ENCODE data around the gene CHST11. TPM values are rescaled to one million over a fixed set of nuclear protein-coding genes. Genes with fewer than 3 reads are reported as not detected.

The CHST11 gene
- total and polyA plus RNA-seq, 9 of the 15 experiments (the other 6 are each of a cell fraction or from before 2014, with no cell fraction given): 2.3 to 38.7 (median 15.0) TPM

DNA sequence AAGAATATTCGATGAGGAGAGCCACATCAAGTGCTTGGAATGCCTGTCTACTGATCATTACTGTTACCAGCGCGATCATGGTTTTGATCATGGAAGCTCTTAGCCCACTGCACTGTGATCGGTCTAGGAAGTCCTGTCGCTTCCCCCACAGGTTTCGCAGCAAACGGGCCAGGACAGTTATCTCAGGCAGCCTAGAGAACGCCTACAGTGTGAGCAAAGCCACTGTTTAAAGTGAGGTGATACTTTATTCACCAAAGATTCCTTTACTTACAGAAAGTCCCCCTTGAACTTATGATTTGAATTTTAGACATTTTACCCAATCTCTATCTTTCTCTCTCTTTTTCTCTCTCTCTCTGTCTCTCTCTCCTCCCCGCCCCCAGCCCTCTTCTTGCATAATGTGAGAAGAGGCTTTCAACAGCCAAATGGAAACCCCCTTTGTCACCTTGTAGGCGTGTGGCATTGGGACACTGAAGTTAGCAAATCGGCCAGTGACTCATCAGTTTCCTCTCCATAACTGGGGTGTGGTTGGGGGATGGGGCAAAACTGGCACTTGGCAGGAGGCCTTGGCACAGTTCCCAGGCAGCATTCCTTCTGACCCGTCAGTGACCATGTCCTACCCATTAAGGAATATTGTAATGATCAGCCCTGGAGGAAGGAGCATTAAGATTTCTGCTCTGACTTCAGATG lies 214.8 kb downstream of the CHST11 start (continued):
- TF ChIP-seq KAT8 (IDR thresholded peaks at IDR 0.05; ENCODE audit: low read depth) (no peak), SMARCE1 (IDR thresholded peaks at IDR 0.05) (peak; percentile 73), NR2C2 (CRISPR knock-in tag; IDR thresholded peaks at IDR 0.05) (no peak), NR2C2 (tag; IDR thresholded peaks at IDR 0.05) (0 out of 2 replicates have a peak, but pooled peaks have one; percentile 32), FOSL1 (tag; conservative IDR thresholded peaks at IDR 0.05) (peak; percentile 66), NR1H2 (CRISPR knock-in tag; IDR thresholded peaks at IDR 0.05) (no peak), BDP1 (IDR thresholded peaks at IDR 0.05; ENCODE audit: insufficient read depth, insufficient read length) (no peak), ZC3H4 (CRISPR knock-in tag; IDR thresholded peaks at IDR 0.05; ENCODE audit: borderline replicate concordance) (no peak), RBM39 (optimal IDR thresholded peaks at IDR 0.05; ENCODE audit: low read depth, low read length) (no peak), ZNF79 (CRISPR knock-in tag; IDR thresholded peaks at IDR 0.05; ENCODE audit: low read depth) (no peak), ZNF324 (CRISPR knock-in tag; IDR thresholded peaks at IDR 0.05) (no peak), PCBP1 (IDR thresholded peaks at IDR 0.05; ENCODE audit: low read depth, low read length, poor library complexity, severe bottlenecking) (no peak), ZNF76 (CRISPR knock-in tag; IDR thresholded peaks at IDR 0.05; ENCODE audit: borderline replicate concordance) (no peak), NELFE (IDR thresholded peaks at IDR 0.05; ENCODE audit: insufficient read depth, insufficient read length) (no peak), YY1 (IDR thresholded peaks at IDR 0.05; ENCODE audit: borderline replicate concordance in 1 of 3, control insufficient read depth in 1 of 3, extremely low read depth in 1 of 3, insufficient read depth in 3 of 3, insufficient read length in 1 of 3, insufficient replicate concordance in 2 of 3, low read depth in 1 of 3, low read length in 2 of 3) (no peak), POLR2AphosphoS2 (IDR thresholded peaks at IDR 0.05; ENCODE audit: low read length) (no peak), PYGO2 (tag; IDR thresholded peaks at IDR 0.05) (no peak), ILF3 (IDR thresholded peaks at IDR 0.05; ENCODE audit: borderline replicate concordance) (no peak)
- TF ChIP-seq, protein P1, sequence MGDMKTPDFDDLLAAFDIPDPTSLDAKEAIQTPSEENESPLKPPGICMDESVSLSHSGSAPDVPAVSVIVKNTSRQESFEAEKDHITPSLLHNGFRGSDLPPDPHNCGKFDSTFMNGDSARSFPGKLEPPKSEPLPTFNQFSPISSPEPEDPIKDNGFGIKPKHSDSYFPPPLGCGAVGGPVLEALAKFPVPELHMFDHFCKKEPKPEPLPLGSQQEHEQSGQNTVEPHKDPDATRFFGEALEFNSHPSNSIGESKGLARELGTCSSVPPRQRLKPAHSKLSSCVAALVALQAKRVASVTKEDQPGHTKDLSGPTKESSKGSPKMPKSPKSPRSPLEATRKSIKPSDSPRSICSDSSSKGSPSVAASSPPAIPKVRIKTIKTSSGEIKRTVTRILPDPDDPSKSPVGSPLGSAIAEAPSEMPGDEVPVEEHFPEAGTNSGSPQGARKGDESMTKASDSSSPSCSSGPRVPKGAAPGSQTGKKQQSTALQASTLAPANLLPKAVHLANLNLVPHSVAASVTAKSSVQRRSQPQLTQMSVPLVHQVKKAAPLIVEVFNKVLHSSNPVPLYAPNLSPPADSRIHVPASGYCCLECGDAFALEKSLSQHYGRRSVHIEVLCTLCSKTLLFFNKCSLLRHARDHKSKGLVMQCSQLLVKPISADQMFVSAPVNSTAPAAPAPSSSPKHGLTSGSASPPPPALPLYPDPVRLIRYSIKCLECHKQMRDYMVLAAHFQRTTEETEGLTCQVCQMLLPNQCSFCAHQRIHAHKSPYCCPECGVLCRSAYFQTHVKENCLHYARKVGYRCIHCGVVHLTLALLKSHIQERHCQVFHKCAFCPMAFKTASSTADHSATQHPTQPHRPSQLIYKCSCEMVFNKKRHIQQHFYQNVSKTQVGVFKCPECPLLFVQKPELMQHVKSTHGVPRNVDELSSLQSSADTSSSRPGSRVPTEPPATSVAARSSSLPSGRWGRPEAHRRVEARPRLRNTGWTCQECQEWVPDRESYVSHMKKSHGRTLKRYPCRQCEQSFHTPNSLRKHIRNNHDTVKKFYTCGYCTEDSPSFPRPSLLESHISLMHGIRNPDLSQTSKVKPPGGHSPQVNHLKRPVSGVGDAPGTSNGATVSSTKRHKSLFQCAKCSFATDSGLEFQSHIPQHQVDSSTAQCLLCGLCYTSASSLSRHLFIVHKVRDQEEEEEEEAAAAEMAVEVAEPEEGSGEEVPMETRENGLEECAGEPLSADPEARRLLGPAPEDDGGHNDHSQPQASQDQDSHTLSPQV (IDR thresholded peaks at IDR 0.05): peak; percentile 66; the same call in 1 of the 2 replicates
- TF ChIP-seq, protein P2, sequence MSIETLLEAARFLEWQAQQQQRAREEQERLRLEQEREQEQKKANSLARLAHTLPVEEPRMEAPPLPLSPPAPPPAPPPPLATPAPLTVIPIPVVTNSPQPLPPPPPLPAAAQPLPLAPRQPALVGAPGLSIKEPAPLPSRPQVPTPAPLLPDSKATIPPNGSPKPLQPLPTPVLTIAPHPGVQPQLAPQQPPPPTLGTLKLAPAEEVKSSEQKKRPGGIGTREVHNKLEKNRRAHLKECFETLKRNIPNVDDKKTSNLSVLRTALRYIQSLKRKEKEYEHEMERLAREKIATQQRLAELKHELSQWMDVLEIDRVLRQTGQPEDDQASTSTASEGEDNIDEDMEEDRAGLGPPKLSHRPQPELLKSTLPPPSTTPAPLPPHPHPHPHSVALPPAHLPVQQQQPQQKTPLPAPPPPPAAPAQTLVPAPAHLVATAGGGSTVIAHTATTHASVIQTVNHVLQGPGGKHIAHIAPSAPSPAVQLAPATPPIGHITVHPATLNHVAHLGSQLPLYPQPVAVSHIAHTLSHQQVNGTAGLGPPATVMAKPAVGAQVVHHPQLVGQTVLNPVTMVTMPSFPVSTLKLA (conservative IDR thresholded peaks at IDR 0.05): 0 out of 4 replicates have a peak, but pooled peaks of 1 of the 2 experiments have one; percentile 28
- TF ChIP-seq, protein P3, sequence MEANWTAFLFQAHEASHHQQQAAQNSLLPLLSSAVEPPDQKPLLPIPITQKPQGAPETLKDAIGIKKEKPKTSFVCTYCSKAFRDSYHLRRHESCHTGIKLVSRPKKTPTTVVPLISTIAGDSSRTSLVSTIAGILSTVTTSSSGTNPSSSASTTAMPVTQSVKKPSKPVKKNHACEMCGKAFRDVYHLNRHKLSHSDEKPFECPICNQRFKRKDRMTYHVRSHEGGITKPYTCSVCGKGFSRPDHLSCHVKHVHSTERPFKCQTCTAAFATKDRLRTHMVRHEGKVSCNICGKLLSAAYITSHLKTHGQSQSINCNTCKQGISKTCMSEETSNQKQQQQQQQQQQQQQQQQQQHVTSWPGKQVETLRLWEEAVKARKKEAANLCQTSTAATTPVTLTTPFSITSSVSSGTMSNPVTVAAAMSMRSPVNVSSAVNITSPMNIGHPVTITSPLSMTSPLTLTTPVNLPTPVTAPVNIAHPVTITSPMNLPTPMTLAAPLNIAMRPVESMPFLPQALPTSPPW (CRISPR knock-in tag; IDR thresholded peaks at IDR 0.05): peak; percentile 32; the same call in 1 of the 2 replicates
